ENCODE data around the gene GKN2.

The GKN2 gene, protein sequence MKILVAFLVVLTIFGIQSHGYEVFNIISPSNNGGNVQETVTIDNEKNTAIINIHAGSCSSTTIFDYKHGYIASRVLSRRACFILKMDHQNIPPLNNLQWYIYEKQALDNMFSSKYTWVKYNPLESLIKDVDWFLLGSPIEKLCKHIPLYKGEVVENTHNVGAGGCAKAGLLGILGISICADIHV

DNA sequence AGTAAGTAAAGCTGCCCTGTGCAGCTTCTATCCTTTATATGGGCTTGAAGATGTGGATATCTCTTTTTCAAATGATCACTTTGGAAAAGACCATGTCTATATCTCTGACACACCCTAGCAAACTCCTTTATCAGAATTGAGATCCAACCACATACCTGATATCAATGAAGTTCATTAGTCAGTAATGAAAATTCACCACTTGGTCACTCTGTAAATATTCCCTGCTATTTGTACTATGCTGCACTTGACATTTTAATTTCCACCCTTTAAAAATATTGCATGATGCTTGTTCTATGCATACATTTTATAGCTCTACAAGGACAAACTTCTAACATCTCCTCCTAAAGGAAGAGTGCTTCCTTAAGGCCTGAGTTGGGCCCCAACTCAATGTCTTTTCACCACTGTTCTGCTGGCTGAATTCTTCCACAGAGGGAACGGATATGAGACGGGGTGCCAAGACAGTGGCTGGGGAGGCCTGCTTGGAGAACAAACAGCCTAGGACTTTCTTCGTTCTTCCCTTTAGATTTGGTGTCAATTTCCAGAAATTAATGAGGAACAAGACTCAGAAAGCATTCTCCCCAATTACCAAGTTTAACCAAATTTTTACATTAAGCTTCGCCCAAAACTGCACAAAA lies at the start of gene GKN2:
Gene GKN2, minus strand, starts transcription at position 7 of the 635 bp plus-strand sequence. CDS start 32 bp downstream, outside the sequence.
- DNase-seq, result no peak

DNA sequence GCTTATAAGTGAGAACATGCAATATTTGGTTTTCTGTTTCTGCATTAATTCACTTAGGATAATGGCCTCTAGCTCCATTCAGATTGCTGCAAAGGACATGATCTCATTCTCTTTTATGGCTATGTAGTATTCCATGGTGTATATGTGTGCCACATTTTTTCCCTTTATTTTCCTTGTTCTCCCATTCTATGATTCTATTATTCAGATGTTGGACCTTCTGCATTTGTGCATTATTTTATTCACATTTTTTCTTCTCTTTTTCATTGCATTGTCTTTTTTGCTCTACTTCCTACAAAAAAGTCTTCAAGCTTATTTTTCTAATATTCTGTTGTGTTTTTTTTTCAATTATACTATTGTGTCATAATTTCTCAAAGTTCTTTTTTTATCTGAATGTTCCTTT lies 49.2 kb upstream of the GKN2 start:
- no peak for DNase-seq

DNA sequence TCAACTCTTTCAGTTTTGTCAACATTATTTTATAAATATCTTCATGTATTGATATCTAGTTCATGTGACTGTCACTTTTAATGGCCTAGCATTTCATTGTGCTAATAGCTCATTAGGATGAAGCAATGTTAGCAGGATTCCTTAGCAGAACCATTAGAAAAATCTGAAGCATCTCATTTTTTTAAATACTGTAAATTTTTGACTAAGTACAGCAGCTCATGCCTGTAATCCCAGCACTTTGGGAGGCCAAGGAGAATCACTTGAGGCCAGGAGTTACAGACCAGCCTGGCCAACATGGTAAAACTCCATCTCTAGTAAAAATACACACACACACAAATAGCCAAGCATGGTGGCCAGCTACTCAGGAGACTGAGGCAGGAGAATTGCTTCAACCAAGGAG lies 44.7 kb upstream of the GKN2 start:
- no peak for DNase-seq

DNA sequence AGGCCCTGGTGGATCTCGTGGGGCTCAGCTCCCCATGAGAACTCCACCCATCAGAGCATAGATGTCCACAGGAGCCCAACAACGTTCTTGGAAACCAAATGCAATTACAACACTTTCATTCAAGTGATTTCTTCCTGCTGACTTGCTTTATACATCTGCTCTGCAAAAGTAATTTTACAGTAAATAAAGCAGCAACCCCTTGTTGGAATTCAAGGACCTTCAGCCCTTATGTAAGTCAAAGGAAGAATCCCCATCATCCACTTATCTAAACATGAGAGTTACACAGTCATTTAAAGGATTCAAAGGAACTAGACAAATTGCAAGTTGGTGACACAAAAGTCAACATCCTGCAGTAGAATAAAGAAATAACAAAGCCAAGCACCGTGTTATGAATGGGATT lies 43.2 kb upstream of the GKN2 start:
- no peak for DNase-seq

DNA sequence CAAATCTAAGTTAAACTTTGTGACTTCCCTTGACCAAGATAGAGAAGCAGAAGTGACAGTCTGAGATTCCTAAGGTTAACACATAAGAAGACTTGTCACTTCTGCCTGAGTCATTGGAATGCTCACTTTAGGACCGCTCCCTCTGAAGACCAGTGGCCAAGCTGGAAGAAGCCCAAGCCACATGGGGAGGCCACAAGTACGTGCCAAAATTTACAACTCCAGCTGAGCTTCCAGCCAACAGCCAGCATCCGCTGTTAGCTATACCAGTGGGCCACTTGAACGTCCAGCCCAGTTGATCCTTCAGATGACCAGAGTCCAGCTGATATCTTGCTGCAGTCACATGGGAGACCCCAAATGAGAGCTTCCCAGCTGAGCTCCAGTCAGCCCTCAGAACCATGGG lies 42.2 kb upstream of the GKN2 start:
- no peak for DNase-seq

DNA sequence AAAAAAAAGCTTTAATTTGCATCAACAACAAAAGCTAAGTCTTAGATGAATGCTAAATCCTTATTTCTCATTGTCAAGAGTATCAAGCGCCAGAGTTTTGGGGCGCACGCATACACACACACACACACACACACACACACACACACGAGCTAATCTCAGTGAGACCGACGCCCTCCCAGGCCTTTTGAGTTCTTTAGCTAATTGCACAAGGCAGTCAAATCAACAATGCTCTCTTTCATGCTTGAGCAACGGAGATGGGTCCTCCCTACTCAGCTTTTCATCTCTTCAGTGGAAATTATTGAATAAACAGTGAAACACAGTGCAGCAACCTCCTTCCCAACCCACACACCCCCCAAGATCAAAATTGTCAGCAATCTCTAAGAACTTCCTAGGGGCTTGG lies 41.0 kb upstream of the GKN2 start:
- DNase-seq, result no peak

DNA sequence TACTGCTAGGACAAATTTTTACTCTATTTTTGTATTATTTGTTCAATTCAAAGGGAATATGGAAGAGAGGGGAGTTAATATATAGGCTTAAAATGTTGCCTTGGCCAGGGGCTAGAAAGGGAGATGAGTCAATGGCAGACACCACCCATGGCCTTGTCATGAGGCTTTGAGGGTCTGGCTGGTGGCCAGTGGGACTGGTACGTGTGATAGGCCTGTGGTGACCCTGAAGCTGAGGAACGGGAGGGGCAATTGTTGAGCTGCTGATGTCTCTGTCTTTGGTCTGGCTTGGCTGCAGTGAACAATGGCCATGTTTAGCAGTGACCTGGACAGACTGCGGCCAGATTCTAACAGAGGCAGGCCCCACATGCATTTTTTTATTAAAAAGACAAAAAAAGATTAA lies 40.2 kb upstream of the GKN2 start:
- no peak for DNase-seq

DNA sequence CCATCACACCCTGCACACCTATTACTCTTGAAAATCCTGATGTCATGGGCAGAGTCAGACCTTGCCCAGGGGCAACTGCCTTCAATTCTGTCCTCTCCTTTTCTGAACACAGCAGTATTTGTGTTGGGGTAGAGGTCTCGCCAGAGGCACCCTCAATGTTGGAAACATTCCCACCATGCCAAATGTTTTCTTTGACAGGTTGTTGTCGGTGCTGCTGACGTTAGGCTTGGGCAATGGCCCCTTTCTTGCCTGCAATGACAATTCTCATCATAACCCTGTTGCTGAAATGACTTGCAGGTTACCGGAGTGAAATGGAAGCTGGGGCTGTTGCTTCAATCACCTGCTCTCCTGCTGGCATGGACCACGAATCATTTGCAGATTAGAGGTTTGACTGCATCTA lies 39.6 kb upstream of the GKN2 start:
- no peak for DNase-seq

DNA sequence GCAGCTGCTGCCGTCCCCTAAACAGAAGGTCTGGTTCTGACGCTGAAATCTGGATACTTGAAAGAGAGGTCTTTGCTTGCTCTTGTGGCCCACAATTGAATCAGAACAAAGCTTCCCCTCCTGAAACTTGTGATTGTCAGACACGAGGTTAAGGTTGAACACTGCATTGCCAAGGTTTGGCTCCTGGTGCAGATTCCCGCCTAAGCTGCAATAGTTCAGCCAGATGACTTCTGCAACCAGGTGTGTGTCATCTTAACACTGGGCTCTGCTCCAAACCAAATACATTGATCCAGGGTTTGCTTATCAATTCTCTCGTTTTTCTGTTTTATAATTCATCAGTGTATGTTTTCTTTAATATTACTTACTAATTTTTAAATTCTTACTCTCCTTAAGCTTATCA lies 36.3 kb upstream of the GKN2 start:
- DNase-seq, result no peak

DNA sequence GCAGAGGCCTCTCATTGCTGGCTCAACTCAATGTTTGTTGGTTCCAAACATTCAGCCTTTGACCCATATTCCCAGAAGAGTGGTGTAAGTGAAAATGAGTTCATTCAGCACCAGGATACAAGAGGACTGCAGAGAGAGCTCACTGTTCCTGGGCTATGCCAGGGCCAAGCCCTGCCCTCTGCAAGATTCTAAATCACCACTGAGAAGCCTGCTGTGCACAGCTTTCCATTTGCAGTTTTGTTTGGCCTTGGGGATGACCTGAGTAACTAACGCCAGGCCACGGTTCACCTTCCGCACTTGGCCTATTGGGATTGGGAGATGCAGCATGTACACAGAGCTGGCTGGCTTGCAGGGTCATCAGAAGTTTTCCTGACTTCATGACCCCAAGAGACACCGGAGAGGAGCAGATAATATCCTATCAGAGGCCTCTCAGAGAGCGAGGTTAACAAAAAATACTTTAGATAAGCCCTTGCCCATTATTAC lies 34.4 kb upstream of the GKN2 start:
- no peak for DNase-seq

DNA sequence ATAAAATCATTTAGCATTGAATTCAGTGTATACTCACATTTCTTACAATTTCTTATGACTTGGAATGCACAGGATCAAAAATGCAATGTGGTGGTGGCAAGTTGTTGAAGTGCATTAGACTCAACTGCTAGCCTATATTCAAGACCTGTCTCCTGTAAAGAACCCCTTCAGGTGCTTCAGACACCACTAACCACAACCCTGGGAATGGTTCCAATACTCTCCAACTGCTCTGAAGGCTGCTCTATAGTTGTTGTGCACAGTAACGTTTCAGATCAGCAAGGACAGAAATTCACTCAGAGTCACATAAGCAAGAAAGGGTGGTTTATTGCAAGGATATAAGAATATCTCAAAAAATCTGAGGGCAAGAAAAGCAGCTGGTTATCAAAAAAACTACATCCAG lies 28.3 kb upstream of the GKN2 start:
- no peak for DNase-seq

DNA sequence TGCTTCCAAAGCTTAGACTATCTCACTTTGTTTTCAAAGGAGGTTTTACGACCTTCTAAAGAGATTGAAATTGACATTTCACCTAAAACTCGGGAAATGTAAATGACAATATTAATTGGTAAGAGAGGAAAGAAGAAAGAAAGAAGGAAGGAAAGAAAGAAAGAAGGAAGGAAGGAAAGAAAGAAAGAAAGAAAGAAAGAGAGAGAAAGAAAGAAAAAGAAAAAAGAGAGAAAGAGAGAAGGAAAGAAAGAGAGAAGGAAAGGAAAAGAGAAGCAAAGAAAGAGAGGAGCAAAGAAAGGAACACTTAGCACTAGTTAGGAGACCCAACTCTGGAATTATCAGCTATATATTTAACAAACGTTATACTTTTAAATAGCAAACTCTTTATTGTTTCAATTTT lies 25.4 kb upstream of the GKN2 start:
- DNase-seq, result no peak

DNA sequence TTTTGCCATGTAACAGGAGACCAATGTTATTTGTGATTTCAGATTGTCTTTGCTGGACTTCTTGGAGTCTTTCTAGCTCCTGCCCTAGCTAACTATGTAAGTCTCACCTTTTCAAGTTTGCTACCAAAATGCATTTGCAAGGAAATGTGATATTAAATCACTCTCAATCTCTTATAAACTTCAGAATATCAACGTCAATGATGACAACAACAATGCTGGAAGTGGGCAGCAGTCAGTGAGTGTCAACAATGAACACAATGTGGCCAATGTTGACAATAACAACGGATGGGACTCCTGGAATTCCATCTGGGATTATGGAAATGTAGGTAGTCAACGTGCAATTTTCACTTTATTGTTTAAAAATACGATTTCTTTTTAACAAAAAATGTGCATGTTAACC lies 24.8 kb upstream of the GKN2 start:
- DNase-seq, result no peak

DNA sequence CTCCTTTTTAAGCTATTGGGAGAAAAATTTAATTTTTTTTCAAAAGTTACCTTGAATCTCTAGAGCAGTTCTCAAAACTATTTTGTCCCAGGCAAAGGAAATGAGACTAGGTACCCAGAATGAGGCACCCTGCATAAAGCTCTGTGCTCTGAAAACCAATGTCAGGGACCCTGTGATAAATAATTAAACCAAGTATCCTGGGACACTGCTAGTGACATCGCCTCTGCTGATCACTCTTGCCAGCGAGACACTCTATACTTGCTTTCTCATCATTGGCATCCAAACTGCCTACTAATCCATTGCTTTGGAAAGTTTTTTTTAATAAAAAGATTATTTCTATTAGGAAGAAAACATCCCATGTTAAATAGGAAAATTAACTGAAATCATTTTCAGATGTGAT lies 23.2 kb upstream of the GKN2 start:
- no peak for DNase-seq

DNA sequence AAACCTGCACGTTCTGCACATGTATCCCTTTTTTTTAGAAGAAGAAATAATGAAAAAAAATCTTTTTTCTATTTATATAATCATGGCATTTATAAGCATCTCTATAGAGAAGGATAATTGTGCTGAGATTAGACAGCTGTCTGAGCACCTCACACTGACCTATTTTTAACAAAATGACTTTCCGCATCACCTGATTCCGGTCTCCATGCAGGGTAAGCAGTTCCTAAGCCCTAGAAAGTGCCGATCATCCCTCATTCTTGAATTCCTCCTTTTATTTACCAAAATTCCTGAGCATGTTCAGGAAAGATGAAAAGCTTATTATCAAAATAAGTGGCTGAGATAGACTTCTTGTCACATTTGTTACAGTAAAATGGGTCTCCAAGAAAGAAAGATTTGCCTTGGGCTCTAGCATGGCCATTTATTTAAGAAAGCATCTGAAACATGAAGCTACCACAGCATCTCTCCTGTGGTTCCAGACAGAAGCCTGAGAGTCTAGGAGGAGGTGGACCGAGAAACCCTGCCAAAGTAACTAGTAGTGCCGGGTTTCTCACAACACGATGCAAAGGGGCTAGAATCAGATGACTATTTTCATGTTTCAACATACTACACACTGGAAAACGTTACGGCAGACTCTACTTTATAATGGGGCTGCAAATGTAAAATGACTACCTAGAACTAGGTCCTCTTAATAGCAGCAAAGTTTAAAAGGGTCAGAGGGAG lies 22.4 kb upstream of the GKN2 start:
- no peak for DNase-seq

DNA sequence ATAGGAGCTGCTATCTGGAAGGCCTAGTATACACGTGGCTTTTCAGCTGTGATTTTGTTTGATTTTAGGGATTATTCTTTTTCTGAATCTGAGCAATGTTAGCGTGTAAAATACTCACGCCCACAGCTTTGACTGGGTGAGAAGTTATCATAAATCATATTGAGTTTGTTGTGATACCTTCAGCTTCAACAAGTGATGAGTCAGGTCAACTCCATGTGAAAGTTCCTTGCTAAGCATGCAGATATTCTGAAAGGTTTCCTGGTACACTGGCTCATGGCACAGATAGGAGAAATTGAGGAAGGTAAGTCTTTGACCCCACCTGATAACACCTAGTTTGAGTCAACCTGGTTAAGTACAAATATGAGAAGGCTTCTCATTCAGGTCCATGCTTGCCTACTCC lies 21.6 kb upstream of the GKN2 start, which contains the start of gene GKN1:
Gene GKN1, plus strand, starts transcription at position 386 of the 400 bp plus-strand sequence. CDS start 42 bp downstream, outside the sequence.
- no peak for DNase-seq

DNA sequence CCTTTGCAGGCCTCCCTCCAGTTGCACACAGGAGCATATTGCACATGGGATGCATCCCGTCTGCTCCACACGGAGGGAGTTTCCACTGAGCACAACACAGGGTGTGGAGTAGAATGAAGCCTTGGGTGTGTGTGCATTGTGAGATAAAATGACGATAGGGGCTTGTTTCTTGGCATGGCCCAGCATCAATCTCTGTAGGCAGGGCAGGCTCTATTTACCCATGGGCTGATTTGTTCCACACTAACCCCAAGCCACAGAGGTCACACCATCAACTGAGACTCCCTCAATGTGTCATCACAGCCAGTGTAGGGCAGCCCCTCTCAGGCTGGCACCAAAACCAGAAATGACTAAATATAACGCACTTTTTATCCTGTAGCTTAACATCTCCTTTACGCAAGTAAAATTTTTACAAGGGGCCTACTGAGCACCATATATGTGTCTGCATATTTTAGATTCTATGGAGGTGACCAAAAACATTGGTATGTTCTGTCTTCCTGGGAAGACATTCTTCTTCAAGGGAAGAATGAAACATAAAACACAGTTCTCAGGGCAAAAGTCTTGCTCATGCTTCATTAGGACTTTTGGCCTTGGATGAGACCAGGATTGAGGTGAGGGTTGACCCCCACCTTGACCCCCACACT lies 19.0 kb upstream of the GKN2 start:
- no peak for DNase-seq

DNA sequence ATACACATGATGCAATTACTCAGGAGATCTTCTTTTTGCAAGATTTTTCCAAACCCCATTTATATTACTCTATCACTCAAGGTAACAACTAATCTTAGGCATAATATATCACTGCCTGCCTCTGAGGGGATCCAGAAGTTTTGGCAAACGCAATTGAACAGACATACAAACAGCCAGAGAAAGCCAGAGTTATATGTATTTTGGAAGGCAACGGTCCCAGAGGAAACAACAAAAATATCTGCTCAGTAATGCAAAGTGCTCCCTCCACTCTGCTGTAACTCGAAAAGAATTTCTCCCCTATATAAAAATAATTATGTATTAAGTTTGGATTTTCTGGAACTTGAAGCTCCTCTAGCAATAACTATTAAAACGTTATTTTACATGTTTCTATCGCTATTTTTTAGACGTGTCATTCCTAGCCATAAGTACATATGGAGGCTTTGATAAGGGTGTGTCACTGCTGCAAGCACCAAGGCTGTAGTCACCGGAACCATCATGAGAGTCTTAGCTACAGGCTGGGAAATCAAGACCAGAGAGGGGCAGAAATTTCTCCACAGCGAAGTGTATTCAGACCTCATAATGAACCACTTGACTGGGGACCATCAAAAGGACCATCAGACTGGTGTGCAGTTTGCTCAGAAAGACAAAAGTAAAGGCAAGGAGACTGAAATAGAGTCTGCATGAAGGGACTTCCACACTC lies 18.0 kb upstream of the GKN2 start:
- DNase-seq, result no peak

DNA sequence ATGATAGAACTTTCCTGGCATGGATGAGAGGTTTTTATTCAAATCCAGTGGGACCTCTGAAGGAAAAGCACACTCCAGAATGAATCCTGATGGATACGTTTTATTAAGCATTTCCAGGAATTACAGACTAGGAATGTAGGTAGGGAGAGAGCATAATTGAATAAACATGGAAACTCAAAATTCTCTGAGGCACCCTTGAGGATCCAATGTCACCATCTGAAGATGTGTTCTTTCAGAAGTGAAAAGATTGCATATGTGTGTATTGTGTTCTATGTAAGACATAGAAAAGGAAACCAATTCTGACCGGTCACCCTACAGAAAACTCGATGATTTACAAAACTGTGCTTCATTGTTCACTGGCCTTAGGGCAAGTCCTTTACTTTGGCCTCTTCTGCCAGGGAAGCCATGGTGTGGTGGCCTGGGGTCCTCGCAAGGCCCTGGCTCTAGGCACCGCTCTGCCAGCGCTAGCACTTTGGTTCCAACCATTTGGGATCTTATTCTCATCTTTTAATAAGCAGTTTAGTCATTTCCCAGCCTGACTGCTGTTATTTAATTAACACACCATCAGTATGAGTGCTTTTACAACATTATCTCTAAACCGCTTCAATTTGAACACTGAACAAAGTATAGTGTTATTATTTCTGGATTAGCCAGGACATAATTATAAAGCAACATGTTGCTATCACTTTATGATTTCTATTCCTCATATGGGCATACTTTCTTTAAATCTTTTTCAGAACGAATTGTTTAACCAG lies 17.2 kb upstream of the GKN2 start:
- DNase-seq, result no peak

DNA sequence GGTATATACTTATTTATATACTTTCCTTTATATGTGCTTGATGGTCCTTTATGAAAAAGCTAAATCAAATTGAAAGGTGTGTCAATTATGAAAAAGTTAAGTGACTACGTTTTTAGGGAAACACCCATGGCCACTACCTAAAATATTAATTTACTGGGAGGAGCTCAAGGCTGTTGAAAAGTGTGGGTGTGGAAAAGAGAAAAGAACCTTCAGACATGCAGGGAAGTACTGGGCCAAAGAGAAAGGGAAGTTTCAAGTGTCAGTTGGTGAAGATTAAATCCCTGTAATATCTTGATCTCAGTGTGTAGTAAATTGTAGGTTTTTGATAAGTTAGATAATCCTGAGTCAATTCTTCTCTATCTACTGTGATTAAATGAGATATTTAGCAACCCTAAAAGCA lies 15.5 kb upstream of the GKN2 start:
- DNase-seq, result no peak

DNA sequence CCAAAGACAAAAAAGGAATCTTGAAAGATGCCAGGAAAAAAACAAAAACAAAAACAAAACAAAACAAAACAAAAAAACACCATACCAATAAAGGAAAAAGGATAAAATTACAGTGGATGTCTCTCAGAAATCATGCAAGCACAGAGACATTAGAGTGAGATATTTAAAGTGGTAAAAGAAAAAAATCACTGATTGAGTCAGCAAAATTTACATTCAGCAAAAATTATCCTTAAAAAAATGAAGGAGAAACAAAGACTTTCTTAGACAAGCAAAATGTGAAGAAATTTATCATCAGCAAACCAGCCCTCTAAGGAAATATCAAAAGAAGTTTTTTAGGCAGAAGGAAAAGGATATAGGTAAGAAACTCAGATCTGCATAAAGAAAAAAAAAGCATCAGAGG lies 11.6 kb upstream of the GKN2 start:
- DNase-seq, result no peak

DNA sequence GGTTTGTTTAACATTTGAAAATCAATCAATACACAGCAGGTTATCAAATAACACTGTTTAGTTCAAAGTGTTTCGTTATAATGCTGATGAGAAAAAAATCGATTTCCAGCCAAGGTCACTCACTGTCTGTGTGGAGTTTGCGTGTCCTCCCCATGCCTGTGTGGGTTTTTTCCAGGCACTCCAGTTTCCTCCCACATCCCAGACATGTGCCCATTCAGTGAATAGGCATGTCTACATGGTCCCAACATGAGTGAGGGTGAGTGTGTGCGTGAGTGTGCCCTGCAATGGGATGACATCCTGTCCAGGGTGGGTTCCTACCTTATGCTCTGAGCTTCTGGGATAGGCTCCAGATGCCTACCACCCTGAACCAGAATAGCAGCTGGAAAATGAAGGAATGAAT lies 8.7 kb upstream of the GKN2 start:
- DNase-seq, result no peak

Data from activated naive CD4-positive, alpha-beta T cell treated with Interleukin-2 at 50 U/mL for 16 hours (primary cell).